ENCODE measurements around the gene ITGA11.

The ITGA11 gene

GRCh38 chr15:68369931-68370767, 61.8 kb downstream of the ITGA11 start:
- DNase-seq = no peak
- in situ Hi-C loops (cut with HindIII; ENCODE audit: low pct_ligation_motif_present, low pct_unique_long_range_greater_than_20kb, low sequenced_read_pairs) = no loop called here

- in situ Hi-C loops (cut with HindIII; ENCODE audit: low pct_ligation_motif_present, low pct_unique_long_range_greater_than_20kb, low sequenced_read_pairs) = no loop called here
- DNase-seq = no peak
These were observed 63.1 kb downstream of the ITGA11 start for GRCh38 chr15:68368731-68369435.

- DNase-seq = no peak
- in situ Hi-C loops (cut with HindIII; ENCODE audit: low pct_ligation_motif_present, low pct_unique_long_range_greater_than_20kb, low sequenced_read_pairs) = no loop called here
These were observed 64.0 kb downstream of the ITGA11 start for GRCh38 chr15:68367992-68368391.

GRCh38 chr15:68367226-68367625, 64.7 kb downstream of the ITGA11 start:
- no peak for DNase-seq
- in situ Hi-C loops (cut with HindIII; ENCODE audit: low pct_ligation_motif_present, low pct_unique_long_range_greater_than_20kb, low sequenced_read_pairs) = no loop called here

GRCh38 chr15:68366314-68366713, 65.6 kb downstream of the ITGA11 start:
- no peak for DNase-seq
- in situ Hi-C loops (cut with HindIII; ENCODE audit: low pct_ligation_motif_present, low pct_unique_long_range_greater_than_20kb, low sequenced_read_pairs) = no loop called here

- DNase-seq = no peak
- in situ Hi-C loops (cut with HindIII; ENCODE audit: low pct_ligation_motif_present, low pct_unique_long_range_greater_than_20kb, low sequenced_read_pairs) = no loop called here
These were observed 66.2 kb downstream of the ITGA11 start for GRCh38 chr15:68365770-68366169.

GRCh38 chr15:68365140-68365745, 66.7 kb downstream of the ITGA11 start:
- in situ Hi-C loops (cut with HindIII; ENCODE audit: low pct_ligation_motif_present, low pct_unique_long_range_greater_than_20kb, low sequenced_read_pairs) = no loop called here
- no peak for DNase-seq

- no peak for DNase-seq
- in situ Hi-C loops (cut with HindIII; ENCODE audit: low pct_ligation_motif_present, low pct_unique_long_range_greater_than_20kb, low sequenced_read_pairs) = no loop called here
These were observed 67.3 kb downstream of the ITGA11 start for GRCh38 chr15:68364660-68365035.

- DNase-seq = no peak
- in situ Hi-C loops (cut with HindIII; ENCODE audit: low pct_ligation_motif_present, low pct_unique_long_range_greater_than_20kb, low sequenced_read_pairs) = no loop called here
These were observed 67.8 kb downstream of the ITGA11 start for GRCh38 chr15:68364028-68364659.

GRCh38 chr15:68363353-68363752, 68.6 kb downstream of the ITGA11 start:
- in situ Hi-C loops (cut with HindIII; ENCODE audit: low pct_ligation_motif_present, low pct_unique_long_range_greater_than_20kb, low sequenced_read_pairs) = no loop called here

GRCh38 chr15:68362537-68363126, 69.3 kb downstream of the ITGA11 start:
- in situ Hi-C loops (cut with HindIII; ENCODE audit: low pct_ligation_motif_present, low pct_unique_long_range_greater_than_20kb, low sequenced_read_pairs) = no loop called here
- no peak for DNase-seq

More at GRCh38 chr15:68363353-68363752, 68.6 kb downstream of the ITGA11 start:
- DNase-seq = no peak

- DNase-seq = no peak
- in situ Hi-C loops (cut with HindIII; ENCODE audit: low pct_ligation_motif_present, low pct_unique_long_range_greater_than_20kb, low sequenced_read_pairs) = no loop called here
These were observed 71.2 kb downstream of the ITGA11 start for GRCh38 chr15:68360721-68361120.

GRCh38 chr15:68356778-68357177, 75.2 kb downstream of the ITGA11 start:
- DNase-seq = no peak
- in situ Hi-C loops (cut with HindIII; ENCODE audit: low pct_ligation_motif_present, low pct_unique_long_range_greater_than_20kb, low sequenced_read_pairs) = no loop called here

GRCh38 chr15:68354923-68355322, 77.0 kb downstream of the ITGA11 start:
- DNase-seq = peak; percentile 70
- in situ Hi-C loops (cut with HindIII; ENCODE audit: low pct_ligation_motif_present, low pct_unique_long_range_greater_than_20kb, low sequenced_read_pairs) = no loop called here

GRCh38 chr15:68354268-68354667, 77.7 kb downstream of the ITGA11 start:
- DNase-seq = no peak
- in situ Hi-C loops (cut with HindIII; ENCODE audit: low pct_ligation_motif_present, low pct_unique_long_range_greater_than_20kb, low sequenced_read_pairs) = no loop called here

- DNase-seq = no peak
- in situ Hi-C loops (cut with HindIII; ENCODE audit: low pct_ligation_motif_present, low pct_unique_long_range_greater_than_20kb, low sequenced_read_pairs) = no loop called here
These were observed 78.4 kb downstream of the ITGA11 start for GRCh38 chr15:68353421-68354135.

GRCh38 chr15:68352401-68353062, 79.4 kb downstream of the ITGA11 start:
- in situ Hi-C loops (cut with HindIII; ENCODE audit: low pct_ligation_motif_present, low pct_unique_long_range_greater_than_20kb, low sequenced_read_pairs) = no loop called here
- DNase-seq = peak; percentile 88

- no peak for DNase-seq
- in situ Hi-C loops (cut with HindIII; ENCODE audit: low pct_ligation_motif_present, low pct_unique_long_range_greater_than_20kb, low sequenced_read_pairs) = no loop called here
These were observed 82.8 kb downstream of the ITGA11 start for GRCh38 chr15:68349151-68349550.
